GM18519 (cell line): ENCODE measurements around the gene TNS3.

ENCODE experiments used
- ATAC-seq: cut with Tn5 transposase; IDR thresholded peaks from one replicate; pipeline ENCODE4 v1.9.1; 2021; ENCODE audit warnings: mild to moderate bottlenecking, moderate library complexity; ENCODE audit not compliant: unreplicated experiment, low FRiP score

The TNS3 gene

DNA sequence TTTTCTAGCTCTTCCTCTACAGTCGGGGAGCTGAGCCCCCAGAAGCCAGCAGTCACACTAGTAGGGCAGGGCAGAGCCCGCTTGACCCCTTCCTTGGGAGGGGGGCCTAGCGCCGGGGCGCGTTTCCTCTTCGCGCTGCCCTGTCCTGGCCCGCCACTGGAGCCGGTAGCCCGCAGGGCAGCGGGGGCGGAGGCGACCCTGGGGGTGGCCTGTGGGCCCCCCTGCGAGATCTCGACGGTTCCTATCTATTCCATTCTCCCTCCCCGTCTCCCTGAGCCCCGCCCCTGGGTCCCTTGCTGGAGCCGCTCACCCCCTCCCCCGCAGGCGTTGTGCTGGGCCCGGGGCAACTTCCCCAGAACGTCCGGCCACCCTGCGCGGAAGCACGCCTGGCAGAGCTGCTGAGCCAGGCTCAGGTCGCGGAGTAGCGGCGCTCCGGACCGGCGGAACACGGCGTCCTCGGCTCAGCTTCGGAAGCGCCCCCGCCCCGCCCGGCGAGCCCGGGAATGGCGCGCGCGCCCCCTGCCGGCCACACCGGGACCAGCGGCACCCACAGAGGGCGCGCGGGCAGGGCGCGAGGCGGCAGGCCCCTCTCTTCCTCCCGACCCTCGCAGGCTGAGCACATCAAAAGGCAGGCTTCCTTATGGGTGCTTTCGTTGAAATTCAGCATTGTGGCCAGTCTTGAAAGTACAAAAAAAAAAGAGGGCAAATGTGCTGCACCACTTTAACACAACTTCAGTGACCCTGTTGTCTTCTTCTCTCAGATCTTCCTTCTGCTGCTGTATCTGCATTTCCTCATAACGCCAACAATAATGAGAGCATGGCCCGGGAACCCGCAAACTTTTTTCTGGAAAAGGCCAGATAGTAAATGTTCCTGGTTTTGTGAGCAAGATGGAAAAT, 327.6 kb downstream of the TNS3 start:
- peak; percentile 71 for ATAC-seq

DNA sequence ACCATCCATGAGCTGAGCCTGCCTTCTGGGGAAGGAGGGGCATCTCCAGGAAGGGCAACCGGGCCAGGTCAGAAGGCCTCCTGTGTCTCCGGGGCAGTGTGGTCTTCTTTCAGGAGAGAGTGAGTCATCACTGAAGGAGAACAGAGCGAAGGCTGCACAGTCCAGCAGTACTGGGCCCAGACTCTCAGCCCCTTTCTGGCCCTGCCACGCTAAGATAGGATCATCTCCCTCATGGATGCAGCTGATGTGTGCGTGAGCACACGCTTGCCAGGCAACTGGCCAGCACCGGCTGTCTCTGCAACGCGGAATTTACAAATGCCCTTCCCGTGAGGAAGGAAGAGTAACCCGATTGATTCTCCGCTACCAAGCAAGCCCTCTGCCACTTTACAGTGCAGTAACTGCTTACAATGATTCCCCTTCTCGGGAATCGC, 328.2 kb downstream of the TNS3 start:
- peak; percentile 8 for ATAC-seq

DNA sequence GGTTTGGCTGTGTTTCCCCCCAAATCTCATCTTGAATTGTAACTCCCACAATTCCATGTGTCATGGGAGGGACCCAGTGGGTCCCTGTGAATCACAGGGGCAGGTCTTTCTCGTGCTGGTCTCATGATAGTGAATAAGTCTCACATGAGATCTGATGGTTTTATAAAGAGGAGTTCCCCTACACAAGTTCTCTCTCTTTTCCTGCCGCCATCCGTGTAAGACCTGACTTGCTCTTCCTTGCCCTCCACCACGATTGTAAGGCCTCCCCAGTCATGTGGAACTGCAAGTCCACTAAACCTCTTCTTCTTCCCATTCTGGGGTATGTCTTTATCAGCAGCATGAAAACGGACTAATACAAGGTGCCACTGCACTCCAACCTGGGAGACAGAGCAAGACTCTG, 329.2 kb downstream of the TNS3 start:
- ATAC-seq: no peak

DNA sequence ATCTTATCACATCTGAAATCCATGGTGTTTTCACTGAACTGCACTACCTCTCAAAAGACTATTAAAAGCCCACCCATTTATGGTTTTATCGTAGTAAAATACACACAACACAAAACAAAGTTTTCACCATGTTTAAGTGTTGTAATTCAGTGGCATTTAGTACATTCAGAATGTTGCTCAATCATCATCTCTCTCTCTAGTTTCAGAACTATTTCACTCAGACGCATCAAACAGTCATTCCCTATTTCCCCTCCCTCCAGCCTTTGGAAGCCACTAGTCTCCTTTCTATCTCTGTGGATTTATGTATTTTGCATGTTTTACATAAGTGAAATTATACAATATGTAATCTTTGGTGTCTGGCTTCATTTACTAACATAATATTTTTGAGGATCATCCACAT, 332.6 kb downstream of the TNS3 start:
- ATAC-seq: no peak

DNA sequence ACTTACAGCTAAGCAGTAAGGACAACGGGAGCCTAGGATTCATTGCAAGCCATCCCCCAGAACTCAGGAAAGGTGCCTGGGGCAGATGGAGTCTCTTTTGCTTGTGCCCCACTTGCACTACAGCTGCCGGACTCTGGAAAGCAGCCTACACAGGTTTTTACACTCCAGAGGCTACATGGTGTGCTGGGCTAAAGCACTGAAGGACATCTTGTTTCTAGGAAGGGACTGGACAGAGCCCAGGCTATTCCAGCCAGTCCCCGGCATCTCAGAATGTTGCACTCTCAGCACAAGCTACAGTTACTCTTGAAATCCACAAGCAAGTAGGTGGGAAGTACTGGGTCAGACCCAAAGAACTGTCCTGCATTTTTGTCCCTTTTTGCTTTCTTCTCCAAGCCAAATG, 333.1 kb downstream of the TNS3 start:
- ATAC-seq: no peak

DNA sequence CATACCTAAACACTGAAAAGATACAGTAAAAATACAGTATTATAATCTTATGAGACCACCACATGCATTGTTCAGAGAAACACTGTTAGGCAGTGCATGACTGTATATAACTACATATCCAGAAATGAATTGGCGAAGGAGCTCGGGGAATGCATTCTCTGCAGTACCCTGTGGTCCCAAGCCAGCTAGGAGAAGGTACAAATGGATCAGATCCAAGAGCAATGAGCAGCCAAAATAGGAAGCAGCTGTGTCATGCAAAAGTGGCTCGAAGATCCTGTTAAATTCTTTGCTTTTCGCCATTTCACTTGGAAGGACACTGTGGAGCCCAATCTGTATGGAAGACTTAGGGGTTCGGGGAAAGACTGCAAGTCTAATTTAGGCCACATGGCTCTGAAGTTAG, 334.8 kb downstream of the TNS3 start:
- no peak for ATAC-seq

DNA sequence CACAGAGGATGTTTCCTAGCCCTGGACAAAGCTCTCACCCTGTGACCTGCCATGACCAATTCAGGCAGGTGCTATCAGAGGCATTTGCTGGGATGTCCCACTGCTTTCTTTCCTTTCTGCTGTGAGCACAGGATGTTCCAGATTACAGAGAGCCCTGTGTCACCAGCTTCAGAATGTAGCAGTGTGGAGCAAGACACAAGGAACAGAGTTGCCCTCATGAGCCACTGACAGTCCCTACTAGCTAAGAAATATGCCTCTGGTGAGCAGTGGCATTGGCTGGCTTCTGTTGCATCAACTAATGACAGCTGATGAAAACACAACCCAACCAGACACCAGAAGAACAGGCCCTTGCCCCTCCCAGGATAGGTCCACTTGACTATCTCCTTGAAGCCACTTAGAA, 337.2 kb downstream of the TNS3 start:
- ATAC-seq: no peak

DNA sequence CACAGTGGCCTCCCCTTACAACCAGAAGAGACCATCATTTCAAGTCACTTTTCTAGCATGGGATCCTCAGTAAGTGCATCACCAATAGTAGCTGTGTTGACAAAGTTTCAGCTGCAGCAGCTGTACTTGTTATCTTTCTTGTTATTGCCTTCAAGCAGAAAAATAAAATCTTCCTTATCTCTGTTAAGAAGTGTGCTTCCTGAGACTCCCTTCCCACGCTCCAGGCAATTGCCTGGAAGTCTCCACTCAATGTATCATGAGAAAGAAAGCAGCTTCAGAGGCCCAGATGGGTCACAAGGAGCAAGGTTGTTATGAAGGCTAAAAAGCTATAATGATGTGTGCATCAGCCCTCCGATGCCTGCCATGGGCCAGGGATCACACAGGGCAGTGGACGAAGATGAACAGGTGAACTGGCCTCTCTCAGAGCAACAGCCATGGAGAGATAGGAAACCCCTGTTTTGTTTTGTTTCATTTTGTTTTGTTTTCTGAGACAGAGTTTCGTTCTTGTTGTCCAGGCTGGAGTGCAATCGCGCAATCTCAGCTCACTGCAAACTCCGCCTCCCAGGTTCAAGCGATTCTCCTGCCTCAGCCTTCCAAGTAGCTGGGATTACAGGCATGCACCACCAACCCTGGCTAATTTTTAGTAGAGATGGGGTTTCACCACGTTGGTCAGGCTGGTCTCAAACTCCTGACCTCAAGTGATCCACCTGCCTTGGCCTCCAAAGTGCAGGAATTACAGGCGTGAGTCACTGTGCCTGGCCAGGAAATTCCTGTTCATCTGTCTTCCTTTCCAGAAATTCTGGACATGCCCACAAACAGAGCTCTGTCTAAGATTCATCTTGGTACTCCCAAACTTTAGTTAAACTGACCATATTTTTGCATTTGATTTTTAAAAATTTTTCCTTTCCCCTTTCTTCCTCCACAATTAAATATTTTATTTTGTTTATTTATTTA, 340.5 kb downstream of the TNS3 start:
- no peak for ATAC-seq

DNA sequence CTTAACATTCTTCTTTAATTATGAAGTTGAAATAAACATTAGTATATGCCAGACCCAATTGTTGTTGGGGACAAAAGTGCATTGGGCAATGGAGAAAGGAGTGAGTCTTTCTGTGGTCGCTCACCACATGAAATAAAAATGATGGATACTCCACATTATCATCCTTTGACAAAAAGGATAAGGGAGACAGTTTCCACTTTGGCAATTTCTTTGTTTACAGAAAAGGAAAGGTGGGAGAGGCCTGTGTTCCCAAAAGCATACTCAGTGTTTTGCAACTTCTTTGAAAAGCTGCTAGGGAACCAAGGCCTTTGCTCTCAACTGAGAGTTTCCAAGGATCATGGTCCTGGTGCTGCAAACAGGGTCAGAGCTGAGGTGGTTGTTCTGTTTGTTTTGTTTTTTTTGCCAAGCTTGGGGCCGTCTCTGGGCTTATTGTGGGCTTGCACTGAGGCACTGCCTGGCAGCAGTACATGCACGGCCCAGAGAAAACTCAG, 341.9 kb downstream of the TNS3 start:
- ATAC-seq: no peak

DNA sequence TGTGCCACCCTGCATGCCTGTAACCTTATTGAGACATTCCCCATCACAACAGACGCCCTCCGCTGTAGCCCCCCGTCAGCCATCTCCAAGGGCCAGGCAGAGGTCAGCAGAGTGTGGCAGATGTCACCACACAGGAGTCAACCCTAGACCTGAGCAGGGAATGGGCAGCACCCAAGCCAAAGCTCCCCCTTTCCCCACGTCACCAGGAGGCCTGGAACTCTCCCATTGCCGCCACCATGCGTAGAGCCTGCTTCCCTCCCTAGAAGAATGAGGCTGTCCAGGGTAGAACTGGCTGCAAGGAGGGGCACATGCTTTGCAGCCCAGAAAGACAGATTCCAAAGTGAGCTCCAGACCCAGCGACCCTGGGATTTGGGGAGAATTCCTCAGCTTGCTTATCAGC, 342.9 kb downstream of the TNS3 start:
- ATAC-seq: no peak

DNA sequence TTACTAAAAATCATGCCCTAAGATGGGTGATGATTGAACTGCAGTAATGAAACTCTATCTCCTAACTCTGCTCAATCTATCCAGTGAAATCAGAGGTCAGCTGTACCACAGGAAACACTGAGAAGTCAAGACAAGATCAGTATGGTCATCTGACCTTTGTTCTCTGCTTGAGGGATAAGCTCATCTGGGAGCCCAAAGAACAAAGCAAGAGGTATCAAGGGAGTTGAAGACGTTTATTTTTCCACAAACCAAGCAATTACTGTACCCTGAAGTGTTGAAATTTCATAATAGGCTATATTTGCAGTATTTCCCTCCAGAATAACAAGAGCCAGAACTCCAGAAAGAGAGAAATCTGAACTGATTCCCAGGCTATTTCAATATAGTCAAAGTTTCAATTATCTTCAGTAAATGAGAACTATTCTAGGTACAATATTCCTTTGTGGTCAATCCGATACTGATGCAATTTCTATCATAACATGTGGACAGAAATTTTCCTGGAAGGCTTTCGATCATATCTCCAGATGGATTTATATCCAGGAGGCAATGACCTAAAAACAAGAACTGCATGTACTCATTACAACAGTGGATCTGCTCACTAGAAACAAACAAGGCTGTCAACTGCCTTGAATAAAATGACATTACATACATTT, 345.3 kb downstream of the TNS3 start:
- ATAC-seq: no peak

DNA sequence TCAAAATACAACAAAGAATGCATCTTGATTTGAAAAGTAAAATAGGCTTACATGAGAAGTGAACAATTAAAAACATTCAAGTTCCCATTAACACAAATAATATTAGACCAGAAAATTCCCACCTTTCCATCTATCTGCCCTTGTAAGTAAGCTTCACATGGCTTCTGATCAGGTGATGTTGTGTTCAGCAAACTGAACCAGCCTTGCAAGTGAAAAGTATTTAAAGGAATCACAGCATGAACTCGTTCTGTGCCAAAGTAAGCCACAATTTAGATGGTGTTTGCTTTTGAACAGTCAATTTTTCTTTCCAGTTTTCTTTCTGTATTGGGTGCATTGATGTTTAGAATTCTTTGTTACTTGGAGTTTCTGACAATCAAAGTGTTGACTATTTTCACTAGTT, 347.9 kb downstream of the TNS3 start:
- no peak for ATAC-seq

DNA sequence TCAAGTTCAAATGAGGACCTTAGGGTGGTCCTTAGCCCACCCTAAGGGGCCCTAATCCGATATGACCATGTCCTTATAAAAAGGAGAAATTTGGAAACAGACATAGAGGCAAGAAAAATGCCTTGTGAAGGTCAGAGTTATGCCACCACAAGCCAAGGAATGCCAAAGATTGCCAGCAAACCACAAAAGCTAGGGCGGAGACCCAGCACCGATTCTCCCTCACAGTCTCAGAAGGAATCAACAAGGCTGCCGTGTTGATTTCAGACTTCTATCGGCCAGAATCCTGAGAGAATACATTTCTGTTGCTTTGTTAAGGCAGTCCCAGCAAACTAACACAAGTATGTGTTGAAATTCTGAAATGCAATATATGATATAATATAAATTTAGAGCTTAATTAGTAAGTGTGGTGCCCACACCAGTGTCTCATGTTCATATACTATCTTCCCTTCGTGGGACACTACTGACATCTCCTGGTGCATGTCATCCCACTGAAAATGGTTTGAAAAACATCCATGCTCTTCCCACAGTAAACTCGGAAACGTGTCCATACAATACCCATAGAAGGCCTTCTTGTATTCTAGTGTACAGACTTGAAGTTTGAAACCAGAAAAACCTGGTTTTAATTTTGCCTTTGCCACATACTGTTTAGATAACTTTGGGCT, 349.0 kb downstream of the TNS3 start:
- ATAC-seq: no peak

DNA sequence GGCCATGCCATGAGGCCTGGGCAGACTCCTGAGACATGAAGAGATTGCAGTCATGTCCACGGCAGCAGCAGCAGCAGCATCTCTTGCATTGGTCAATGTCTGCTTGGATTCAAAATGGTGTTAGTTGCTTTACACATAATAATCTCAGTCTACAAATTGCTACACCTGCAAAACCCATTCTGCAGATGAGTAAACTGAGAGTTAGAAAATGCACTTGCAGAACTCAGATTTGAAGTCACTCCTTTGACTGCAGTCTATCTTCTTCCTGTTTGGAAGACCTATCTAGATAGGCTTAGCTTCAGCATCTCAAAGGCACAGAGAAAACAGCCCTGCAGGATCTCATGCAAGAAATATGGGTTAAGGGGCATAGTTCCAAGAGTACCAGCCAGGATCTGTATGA, 350.3 kb downstream of the TNS3 start:
- no peak for ATAC-seq

DNA sequence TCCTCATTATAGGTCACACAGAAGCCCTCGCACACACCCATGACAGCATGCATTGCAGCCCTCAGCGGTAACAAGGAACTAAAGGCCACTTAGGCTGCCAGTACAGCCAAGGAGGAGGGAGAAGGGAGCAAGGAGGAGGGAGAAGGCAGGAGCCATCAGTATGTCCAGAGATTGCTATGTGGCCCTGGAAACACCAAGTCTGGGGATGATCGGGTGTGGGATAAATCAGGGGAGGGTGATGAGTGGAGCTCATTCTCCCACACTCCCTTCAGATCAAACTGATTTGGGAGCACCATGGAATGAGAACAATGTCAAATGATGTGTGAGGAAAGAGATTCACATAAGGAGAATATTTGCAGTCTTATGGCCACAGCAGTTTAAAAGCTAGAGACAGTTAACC, 350.9 kb downstream of the TNS3 start:
- ATAC-seq: no peak

DNA sequence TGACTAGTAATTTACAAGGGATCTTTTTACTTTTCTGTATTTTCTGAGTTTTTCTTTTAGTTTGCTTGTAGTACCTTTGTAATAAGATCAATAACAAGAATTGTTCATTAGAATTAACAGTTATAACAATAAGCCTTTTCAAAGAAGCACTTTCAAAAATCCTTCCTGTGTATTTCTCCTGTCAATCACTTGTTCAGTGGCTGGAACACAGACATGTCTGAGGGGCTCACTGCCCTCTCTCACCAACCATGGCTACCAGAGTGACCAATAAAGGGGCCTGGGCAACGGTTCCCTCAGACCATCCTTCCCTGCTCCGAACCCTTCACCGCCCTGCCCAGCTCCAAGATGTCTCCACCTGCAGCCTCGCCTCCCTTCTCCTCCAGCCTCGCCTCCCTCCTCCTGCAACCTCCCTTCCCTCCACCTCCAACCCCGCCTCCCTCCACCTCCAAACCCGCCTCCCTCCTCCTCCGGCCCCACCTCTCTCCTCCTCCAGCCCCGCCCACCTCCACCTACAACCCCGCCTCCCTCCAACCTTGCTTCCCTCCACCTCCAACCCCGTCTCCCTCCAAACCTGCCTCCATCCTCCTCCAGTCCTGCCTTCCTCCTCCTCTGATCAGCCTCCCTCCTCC, 353.4 kb downstream of the TNS3 start:
- no peak for ATAC-seq

DNA sequence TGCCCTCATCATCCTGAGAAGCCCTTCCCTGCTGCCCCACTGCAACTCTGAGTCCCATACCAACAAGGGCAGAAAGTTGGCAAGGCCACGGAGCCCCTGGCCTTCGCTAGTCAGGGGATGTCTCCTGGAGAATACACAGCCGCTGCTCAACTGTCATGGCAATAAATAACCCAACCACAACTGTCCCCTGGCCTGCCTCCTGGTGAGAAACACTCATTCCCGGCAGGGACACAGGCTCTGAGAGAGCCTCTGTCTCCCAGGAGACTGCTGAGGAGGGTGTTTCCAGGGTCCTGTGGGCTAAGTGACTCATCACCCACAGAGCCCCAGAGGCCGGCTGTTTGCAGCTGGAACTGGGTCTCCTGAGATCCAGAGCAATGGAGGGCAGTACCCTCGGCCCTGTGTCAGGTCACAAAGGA, 354.1 kb downstream of the TNS3 start:
- peak; percentile 62 for ATAC-seq

DNA sequence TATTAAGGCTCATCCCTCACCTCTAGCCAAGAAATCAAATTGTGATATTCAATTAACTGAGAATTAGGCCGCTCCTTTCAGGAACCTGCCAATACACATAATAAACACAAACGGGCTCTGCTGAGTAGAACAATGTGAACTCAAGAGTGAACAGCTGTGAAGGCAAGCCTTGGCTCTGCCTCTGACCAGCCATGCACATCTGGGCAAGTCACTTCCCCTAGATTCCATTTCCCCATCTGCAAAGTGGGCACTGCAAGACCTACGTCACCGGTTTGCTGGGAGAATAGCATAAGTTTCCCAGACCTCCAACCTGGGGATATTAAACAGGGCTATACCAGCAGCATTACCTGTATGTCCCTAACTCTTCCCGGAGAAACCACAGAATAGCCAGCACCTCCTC, 355.2 kb downstream of the TNS3 start:
- no peak for ATAC-seq

DNA sequence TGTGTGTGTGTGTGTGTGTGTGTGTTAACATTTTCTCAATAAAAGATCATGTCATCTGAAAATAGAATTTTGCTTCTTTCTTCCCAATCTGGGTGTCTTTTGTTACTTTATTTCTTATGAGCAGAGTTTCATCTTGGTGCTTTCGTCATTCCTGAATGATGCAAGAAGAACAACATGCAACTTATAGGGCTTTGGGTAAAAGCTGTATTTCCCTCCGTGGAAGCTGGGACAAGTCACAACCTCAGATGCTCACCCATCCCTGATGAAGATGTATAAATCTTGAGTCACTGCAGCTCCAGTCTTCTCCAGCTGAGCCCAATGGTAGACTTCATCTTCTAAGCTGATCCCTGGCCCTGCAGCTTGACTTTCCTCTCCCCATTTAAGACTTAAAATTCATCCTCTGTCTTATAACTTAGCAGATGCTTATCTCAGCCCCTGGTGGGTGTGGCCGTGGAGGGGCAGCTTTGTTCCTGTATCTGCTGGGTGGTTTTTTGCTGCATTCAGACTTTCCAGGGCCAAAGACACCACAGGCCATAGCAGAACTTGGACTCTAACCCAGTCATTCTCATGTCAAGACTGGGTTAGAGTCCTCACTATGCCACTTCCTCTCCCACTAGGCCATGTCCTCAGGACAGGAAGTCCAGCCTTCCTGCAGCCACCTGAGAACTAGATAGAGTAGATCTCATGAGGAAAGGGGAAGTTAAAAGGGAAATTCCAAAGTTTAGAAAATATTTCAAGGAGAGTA, 356.4 kb downstream of the TNS3 start:
- ATAC-seq: peak; percentile 46
